Prostate gland (tissue), 2 donors: ENCODE results near the gene ADH4. TPM values are rescaled to one million over a fixed set of nuclear protein-coding genes. Genes with fewer than 3 reads are reported as not detected.
"Not testable (repeated sequence)": the region's sequence is repeated elsewhere in the genome, so short reads cannot be mapped to it uniquely, and the experiment has no call there.

Experiments
- DNase-seq: peaks from one replicate; pipeline ENCODE4 v3.0.0-alpha.2; 2019; ENCODE audit warnings: low spot score
- H3K27ac ChIP-seq, 2 donors: fragments of 200-600 bp; sonication (generic); 2 replicates each; pipeline ENCODE4 v1.5.1; 2017 to 2019
- H3K27me3 ChIP-seq: fragments of 200-600 bp; sonication (generic); replicated peaks from 2 replicates; pipeline ENCODE4 v1.5.1; 2019; ENCODE audit not compliant: insufficient read depth
- H3K36me3 ChIP-seq, 2 donors: fragments of 200-600 bp; sonication (generic); 1 replicate in 1 of 2; 2 replicates in 1 of 2; pipeline versions ENCODE4 v1.5.1 to v1.8.1; 2017 to 2019
- H3K4me1 ChIP-seq: fragments of 200-600 bp; sonication (generic); replicated peaks from 2 replicates; pipeline ENCODE4 v1.5.1; 2019
- H3K4me3 ChIP-seq, 2 donors: fragments of 200-600 bp; sonication (generic); 2 replicates each; pipeline ENCODE4 v1.5.1; 2017 to 2019
- H3K9me3 ChIP-seq: fragments of 200-600 bp; sonication (generic); 2 replicates; pipeline ENCODE4 v1.5.1; 2017
- CTCF ChIP-seq, 4 experiments: fragments of 200-600 bp in 2 of 4; fragments of 450-650 bp in 2 of 4; sonication (generic) in 2 of 4; IDR thresholded peaks; 1 replicate in 3 of 4; 2 replicates in 1 of 4; pipeline ENCODE4 v1.5.1; 2016 to 2019; ENCODE audit warnings: antibody characterized with exemption in 4 of 4, mild to moderate bottlenecking in 2 of 4, moderate library complexity in 2 of 4
- POLR2A ChIP-seq: fragments of 450-650 bp; IDR thresholded peaks from one replicate; pipeline ENCODE4 v1.6.1; 2016; ENCODE audit warnings: antibody characterized with exemption, mild to moderate bottlenecking
- POLR2AphosphoS5 ChIP-seq: sonication (generic); formaldehyde crosslinking; IDR thresholded peaks from one replicate; pipeline ENCODE4 v1.6.1; 2017; ENCODE audit warnings: antibody characterized with exemption
- WGBS: methylation state at CpG from one replicate; pipeline ENCODE4 v1.1.5; 2018; 5-methylcytosine and 5-hydroxymethylcytosine counted together
- intact Hi-C: fragments of 100-400 bp; cut with DNase I; formaldehyde crosslinking; loops from one replicate; pipeline ENCODE4 v1.14.2; 2022
- total RNA-seq, 2 donors: library from RNA; depleted of rRNA; stranded (reverse); fragments of >200 nt; gene quantifications; one replicate each; pipeline ENCODE4 v1.1.0, GENCODE V29; 2016

The ADH4 gene
- not detected for total RNA-seq

- intact Hi-C loops: no loop called here
- Histone ChIP-seq H3K27ac (no peak within 1 kb of the TSS), H3K9me3 (no peaks in the 10 kb centered on the region), H3K4me1 (no peaks in the 10 kb centered on the region), H3K36me3 (no peaks in the 10 kb centered on the region), H3K4me3 (no peak within 1 kb of the TSS), H3K27me3 (no peaks in the 10 kb centered on the region)
- TF ChIP-seq POLR2AphosphoS5 (no peak), CTCF (IDR thresholded peaks at IDR 0.05) (no peak), POLR2A (no peak)
- 61% methylated on average over 2 of the region's 2 CpGs for whole genome bisulfite sequencing
- DNase-seq: no peak
These were observed at the start of gene ADH4 for GRCh38 chr4:99144070-99144469. Gene ADH4, minus strand, starts transcription at chr4:99144297. Its CDS starts 75 bp downstream, at chr4:99144222.

- DNase-seq: no peak
- Histone ChIP-seq H3K27ac (no peak overlapping the region), H3K9me3 (no peaks in the 10 kb centered on the region), H3K27me3 (no peaks in the 10 kb centered on the region), H3K4me1 (no peaks in the 10 kb centered on the region), H3K36me3 (no peaks in the 10 kb centered on the region), H3K4me3 (no peak overlapping the region)
- 83% methylated on average over 5 of the region's 5 CpGs for WGBS
- intact Hi-C loops: no loop called here
- no peak for TF ChIP-seq CTCF (IDR thresholded peaks at IDR 0.05)
- TF ChIP-seq POLR2A: no peak
- TF ChIP-seq POLR2AphosphoS5: no peak
These were observed 46.2 kb upstream of the ADH4 start for GRCh38 chr4:99190336-99190735.

GRCh38 chr4:99189900-99190299 lies 45.8 kb upstream of the ADH4 start:
- DNase-seq, intact Hi-C loops, H3K9me3 ChIP-seq, H3K36me3 ChIP-seq, H3K4me3 ChIP-seq, H3K27me3 ChIP-seq, H3K4me1 ChIP-seq, H3K27ac ChIP-seq: not testable (repeated sequence)
- 94% methylated on average over 3 of the region's 3 CpGs for WGBS

GRCh38 chr4:99186029-99186428 lies 41.9 kb upstream of the ADH4 start:
- Histone ChIP-seq H3K9me3 (no peaks in the 10 kb centered on the region), H3K36me3 (no peaks in the 10 kb centered on the region), H3K27ac (no peak overlapping the region), H3K4me1 (no peaks in the 10 kb centered on the region), H3K27me3 (no peaks in the 10 kb centered on the region), H3K4me3 (no peak overlapping the region)
- TF ChIP-seq CTCF (IDR thresholded peaks at IDR 0.05): no peak
- TF ChIP-seq POLR2AphosphoS5: no peak
- no peak for TF ChIP-seq POLR2A
- intact Hi-C loops: no loop called here
- DNase-seq: no peak
- WGBS: 92% methylated on average over 1 of the region's 1 CpG

- Histone ChIP-seq H3K9me3 (no peaks in the 10 kb centered on the region), H3K4me3 (no peak overlapping the region), H3K36me3 (no peaks in the 10 kb centered on the region), H3K27ac (no peak overlapping the region), H3K4me1 (no peaks in the 10 kb centered on the region), H3K27me3 (no peaks in the 10 kb centered on the region)
- no peak for TF ChIP-seq POLR2AphosphoS5
- no peak for TF ChIP-seq POLR2A
- TF ChIP-seq CTCF (IDR thresholded peaks at IDR 0.05): no peak
- DNase-seq: no peak
- intact Hi-C loops: no loop called here
- WGBS: 98% methylated on average over 2 of the region's 2 CpGs
These were observed 41.5 kb upstream of the ADH4 start for GRCh38 chr4:99185581-99185980.
